ENCODE data around the gene OR1E2.
"Not testable (repeated sequence)": the region's sequence is repeated elsewhere in the genome, so short reads cannot be mapped to it uniquely, and the experiment has no call there.

GRCh38 chr17:3433215-3433614 is 426 bp downstream of the OR1E2 start:
- TF ChIP-seq POLR2A (IDR thresholded peaks at IDR 0.05; ENCODE audit: low read depth, low read length); POLR2AphosphoS5 (IDR thresholded peaks at IDR 0.05; ENCODE audit: low read depth, low read length); TAF1 (IDR thresholded peaks at IDR 0.05; ENCODE audit: borderline replicate concordance, low read depth, low read length): not testable (repeated sequence)

All from GM12892 (cell line).